ENCODE data around the gene LEKR1.

The LEKR1 gene

GRCh38 chr3:156978481-156978961, 152.4 kb downstream of the LEKR1 start:
- in situ Hi-C loops (cut with MboI; ENCODE audit: low pct_unique_long_range_greater_than_20kb, low sequenced_read_pairs, unreplicated experiment): no loop called here
- peak; percentile 38 for DNase-seq (ENCODE audit: low spot score)
- TF ChIP-seq, protein P1, sequence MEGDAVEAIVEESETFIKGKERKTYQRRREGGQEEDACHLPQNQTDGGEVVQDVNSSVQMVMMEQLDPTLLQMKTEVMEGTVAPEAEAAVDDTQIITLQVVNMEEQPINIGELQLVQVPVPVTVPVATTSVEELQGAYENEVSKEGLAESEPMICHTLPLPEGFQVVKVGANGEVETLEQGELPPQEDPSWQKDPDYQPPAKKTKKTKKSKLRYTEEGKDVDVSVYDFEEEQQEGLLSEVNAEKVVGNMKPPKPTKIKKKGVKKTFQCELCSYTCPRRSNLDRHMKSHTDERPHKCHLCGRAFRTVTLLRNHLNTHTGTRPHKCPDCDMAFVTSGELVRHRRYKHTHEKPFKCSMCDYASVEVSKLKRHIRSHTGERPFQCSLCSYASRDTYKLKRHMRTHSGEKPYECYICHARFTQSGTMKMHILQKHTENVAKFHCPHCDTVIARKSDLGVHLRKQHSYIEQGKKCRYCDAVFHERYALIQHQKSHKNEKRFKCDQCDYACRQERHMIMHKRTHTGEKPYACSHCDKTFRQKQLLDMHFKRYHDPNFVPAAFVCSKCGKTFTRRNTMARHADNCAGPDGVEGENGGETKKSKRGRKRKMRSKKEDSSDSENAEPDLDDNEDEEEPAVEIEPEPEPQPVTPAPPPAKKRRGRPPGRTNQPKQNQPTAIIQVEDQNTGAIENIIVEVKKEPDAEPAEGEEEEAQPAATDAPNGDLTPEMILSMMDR (IDR thresholded peaks at IDR 0.05; ENCODE audit: extremely low read depth, insufficient read depth, missing control alignments): no peak

DNA sequence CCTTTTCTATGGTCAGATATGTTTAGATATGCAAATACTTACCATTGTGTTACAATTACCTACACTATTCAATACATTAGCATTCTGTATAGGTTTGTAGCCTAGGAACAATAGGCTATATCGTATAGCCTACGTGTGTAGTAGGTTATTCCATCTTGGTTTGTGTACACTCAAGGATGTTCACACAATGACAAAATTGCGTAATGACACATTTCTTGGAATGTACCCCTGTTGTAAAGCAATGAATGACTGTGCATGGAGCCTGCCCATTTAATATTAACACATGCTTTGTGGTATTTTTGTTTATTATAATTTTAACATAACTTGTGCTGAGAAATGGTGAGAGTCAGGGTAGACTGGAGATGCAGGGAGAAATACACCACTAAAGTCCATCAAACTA, 154.9 kb downstream of the LEKR1 start:
- in situ Hi-C loops (cut with MboI; ENCODE audit: low pct_unique_long_range_greater_than_20kb, low sequenced_read_pairs, unreplicated experiment): no loop called here
- DNase-seq (ENCODE audit: low spot score): no peak
- TF ChIP-seq, protein P1 (IDR thresholded peaks at IDR 0.05; ENCODE audit: extremely low read depth, insufficient read depth, missing control alignments): no peak

DNA sequence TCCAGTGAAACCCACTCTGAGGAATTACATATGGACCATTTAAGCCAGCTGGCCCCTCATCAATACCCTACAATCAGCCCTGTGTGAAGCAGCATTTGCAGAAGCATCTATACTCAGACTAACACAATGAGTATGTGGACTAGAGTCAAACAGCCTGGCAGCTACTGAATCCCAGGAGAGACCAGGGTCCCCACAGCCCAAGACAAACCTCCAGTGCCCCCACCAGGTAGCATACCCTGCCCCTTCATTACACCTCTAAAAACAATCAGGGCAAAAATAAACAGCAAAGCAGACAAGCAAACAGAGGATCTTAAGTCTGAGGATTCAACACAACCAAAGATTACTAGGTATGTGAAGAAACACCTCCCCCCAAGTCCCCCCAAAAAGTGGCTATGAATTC, 157.4 kb downstream of the LEKR1 start:
- DNase-seq (ENCODE audit: low spot score): no peak
- TF ChIP-seq, protein P1 (IDR thresholded peaks at IDR 0.05; ENCODE audit: extremely low read depth, insufficient read depth, missing control alignments): no peak
- in situ Hi-C loops (cut with MboI; ENCODE audit: low pct_unique_long_range_greater_than_20kb, low sequenced_read_pairs, unreplicated experiment): no loop called here

- in situ Hi-C loops (cut with MboI; ENCODE audit: low pct_unique_long_range_greater_than_20kb, low sequenced_read_pairs, unreplicated experiment): no loop called here
- TF ChIP-seq, protein P1 (IDR thresholded peaks at IDR 0.05; ENCODE audit: extremely low read depth, insufficient read depth, missing control alignments): no peak
- DNase-seq (ENCODE audit: low spot score): no peak
Measured at GRCh38 chr3:156985711-156986110, 159.6 kb downstream of the LEKR1 start.

- DNase-seq (ENCODE audit: low spot score): no peak
- in situ Hi-C loops (cut with MboI; ENCODE audit: low pct_unique_long_range_greater_than_20kb, low sequenced_read_pairs, unreplicated experiment): no loop called here
- TF ChIP-seq, protein P1 (IDR thresholded peaks at IDR 0.05; ENCODE audit: extremely low read depth, insufficient read depth, missing control alignments): no peak
Measured at GRCh38 chr3:156987946-156988345, 161.8 kb downstream of the LEKR1 start.

DNA sequence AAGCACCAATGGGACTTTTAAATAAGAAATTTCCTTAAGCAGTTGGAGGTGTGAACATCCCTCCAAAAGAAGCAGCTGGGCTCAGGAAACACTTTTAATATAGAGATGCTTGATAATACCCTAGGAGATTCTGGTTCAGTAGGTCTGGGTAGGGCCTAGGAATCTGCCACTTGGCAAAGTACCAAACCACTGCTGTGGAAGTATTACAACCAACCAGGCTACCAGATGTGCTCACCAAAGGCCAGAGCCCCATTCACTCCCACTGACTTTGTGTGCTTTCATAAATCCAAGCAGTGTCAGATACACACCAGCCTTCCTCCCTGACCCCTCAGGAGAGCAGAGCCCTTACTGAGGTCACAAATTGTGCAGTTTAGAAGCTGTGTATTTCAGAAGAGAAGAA, 171.2 kb downstream of the LEKR1 start:
- TF ChIP-seq, protein P1 (IDR thresholded peaks at IDR 0.05; ENCODE audit: extremely low read depth, insufficient read depth, missing control alignments): no peak
- no peak for DNase-seq (ENCODE audit: low spot score)
- in situ Hi-C loops (cut with MboI; ENCODE audit: low pct_unique_long_range_greater_than_20kb, low sequenced_read_pairs, unreplicated experiment): no loop called here

Measured in GM13977 (cell line).